ENCODE data around the gene LMO3.

Gene LMO3

DNA sequence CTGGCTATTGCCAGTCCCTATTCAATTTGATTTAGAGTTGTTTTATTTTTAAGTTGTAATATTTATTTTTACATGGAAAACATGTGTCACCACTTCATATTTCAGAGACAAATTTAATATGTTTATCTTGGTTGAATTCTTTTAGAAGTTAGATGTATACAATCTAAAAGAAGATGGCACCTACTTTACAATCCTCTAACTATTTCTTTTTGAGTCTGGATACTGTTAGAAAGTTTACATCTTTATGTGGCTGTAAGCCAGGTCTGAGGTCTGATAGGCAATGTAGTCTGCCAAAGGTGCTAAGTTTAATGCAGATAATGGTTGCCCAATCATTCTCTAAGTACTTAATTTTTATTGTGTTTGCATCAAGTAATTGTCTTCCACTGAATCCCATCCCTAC is 7.2 kb upstream of the LMO3 start:
- no peak for DNase-seq (ENCODE audit: low read depth)
- TF ChIP-seq, protein P1, sequence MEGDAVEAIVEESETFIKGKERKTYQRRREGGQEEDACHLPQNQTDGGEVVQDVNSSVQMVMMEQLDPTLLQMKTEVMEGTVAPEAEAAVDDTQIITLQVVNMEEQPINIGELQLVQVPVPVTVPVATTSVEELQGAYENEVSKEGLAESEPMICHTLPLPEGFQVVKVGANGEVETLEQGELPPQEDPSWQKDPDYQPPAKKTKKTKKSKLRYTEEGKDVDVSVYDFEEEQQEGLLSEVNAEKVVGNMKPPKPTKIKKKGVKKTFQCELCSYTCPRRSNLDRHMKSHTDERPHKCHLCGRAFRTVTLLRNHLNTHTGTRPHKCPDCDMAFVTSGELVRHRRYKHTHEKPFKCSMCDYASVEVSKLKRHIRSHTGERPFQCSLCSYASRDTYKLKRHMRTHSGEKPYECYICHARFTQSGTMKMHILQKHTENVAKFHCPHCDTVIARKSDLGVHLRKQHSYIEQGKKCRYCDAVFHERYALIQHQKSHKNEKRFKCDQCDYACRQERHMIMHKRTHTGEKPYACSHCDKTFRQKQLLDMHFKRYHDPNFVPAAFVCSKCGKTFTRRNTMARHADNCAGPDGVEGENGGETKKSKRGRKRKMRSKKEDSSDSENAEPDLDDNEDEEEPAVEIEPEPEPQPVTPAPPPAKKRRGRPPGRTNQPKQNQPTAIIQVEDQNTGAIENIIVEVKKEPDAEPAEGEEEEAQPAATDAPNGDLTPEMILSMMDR (IDR thresholded peaks at IDR 0.05; ENCODE audit: insufficient read depth, low read depth, low read length, missing control alignments): no peak
- H3K4me3 ChIP-seq (ENCODE audit: low read depth, low read length): no peak overlapping the region

DNA sequence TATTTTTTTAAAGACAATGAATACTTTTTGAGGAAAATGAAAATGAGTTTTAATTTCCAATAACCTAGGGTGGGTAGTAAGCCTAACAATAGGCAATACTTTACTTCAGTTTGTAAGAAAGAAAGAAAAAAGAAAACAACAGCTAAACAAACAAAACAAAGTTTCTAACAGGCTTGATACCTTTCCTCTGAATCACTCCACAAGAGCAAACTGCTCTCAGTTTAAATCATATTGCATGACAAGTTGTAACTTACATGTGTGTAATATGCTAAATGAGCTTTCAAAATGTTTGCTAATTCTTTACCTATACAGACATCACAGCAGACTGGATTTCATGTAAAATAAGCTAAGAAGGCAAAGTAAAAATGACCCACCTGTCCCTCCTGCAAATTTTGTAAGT is 6.7 kb upstream of the LMO3 start:
- H3K4me3 ChIP-seq (ENCODE audit: low read depth, low read length): no peak overlapping the region
- TF ChIP-seq, protein P1 (IDR thresholded peaks at IDR 0.05; ENCODE audit: insufficient read depth, low read depth, low read length, missing control alignments): no peak
- no peak for DNase-seq (ENCODE audit: low read depth)

DNA sequence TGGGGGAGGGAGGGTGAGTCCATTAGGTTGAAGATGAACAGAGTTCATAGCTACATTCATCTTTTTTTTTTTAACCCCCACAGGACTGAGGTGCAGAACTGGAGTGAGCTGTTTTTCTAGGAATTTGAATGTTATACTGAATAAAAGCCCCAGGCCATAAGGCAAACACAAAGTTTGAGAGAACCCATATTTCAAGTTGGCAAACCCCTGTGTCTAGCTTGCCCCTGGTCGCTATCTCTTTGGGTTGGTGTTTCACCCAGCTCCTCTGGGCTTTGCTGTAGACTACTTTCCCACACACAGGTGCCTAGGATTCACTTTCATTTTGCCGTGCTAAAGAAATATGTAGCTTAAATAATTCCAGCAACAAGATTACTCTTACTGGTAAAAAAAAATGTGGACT is 5.2 kb upstream of the LMO3 start:
- H3K4me3 ChIP-seq (ENCODE audit: low read depth, low read length): peak overlapping the region; percentile 31
- DNase-seq (ENCODE audit: low read depth): peak; percentile 40
- TF ChIP-seq, protein P1 (IDR thresholded peaks at IDR 0.05; ENCODE audit: insufficient read depth, low read depth, low read length, missing control alignments): no peak

DNA sequence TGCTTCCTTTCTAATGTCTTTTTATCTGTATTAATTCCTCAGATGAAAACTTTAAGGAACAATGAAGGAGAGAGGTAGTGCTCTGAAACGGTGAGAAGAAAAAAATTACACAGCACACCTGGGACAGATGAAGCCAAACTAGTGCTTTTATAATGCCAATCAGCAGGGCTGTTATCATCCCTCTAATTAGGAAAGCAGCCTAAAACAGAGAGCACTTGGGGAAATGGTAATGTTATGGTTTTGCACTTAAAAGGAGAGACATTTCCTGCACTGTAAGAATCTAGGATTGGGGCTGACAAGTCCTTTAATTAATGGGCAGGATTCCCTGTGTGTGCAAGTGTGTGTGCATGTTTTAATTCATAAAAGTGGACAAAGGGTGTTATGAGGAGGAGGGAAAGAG is 4.8 kb upstream of the LMO3 start:
- H3K4me3 ChIP-seq (ENCODE audit: low read depth, low read length): peak overlapping the region; percentile 31
- TF ChIP-seq, protein P1 (IDR thresholded peaks at IDR 0.05; ENCODE audit: insufficient read depth, low read depth, low read length, missing control alignments): no peak
- DNase-seq (ENCODE audit: low read depth): no peak

DNA sequence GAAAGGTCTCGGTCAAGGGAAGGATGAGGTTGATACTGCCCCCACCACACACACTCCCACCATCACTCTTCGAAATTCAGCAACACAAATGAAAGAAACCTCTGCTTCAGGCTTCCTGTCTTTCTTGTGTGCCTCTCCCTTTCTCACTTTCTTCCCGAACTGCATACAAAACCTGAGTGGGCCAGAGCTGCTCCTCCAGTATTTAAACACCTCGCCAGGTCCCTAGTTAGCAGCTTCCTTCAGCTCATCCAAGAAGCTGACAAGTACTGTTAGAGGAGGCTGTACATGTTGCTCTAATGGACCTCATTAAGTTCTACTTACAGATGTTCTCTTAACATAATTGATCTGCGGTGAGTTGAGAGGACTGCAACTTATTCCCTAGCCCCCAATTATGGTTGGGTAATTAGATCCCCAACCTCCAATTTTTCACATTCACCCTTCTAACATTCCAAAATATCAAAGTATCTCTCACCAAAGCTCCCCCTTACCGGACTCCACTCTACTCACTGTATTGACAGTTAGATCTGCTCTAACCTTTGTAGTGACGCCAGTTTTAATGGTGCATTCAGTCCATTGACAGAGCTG is 4.1 kb upstream of the LMO3 start:
- H3K4me3 ChIP-seq (ENCODE audit: low read depth, low read length): peak overlapping the region; percentile 49
- TF ChIP-seq, protein P1 (IDR thresholded peaks at IDR 0.05; ENCODE audit: insufficient read depth, low read depth, low read length, missing control alignments): no peak
- no peak for DNase-seq (ENCODE audit: low read depth)

DNA sequence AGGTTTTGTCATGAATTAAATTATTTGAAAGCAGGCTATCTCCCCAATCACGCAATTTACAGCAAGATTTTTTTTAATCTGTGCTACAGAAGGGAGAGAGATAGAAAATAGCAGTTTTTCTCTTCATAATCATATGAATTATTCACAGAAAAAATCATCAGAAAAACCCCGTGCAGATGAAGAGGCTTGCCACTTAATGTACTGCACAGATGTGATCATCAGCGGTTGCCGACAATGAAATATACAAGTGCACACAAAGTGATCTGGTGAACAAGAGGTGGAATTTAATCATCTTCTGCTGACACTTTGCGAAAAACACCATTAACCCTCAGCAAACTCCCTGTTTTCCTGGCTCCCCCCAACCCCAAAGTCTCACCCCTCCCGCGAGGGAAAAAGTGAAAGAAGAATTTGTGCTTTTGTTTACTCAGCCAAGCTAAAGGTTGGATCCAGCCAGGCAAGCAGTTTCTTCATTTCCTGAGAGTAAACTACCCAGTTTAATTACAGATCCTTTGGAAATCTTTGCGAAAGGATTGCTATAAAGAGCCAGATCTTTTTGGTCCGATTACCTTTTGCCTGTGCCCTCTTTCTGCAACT is 3.1 kb upstream of the LMO3 start:
- H3K4me3 ChIP-seq (ENCODE audit: low read depth, low read length): peak overlapping the region; percentile 49
- TF ChIP-seq, protein P1 (IDR thresholded peaks at IDR 0.05; ENCODE audit: insufficient read depth, low read depth, low read length, missing control alignments): no peak
- no peak for DNase-seq (ENCODE audit: low read depth)
